T47D (cell line): ENCODE measurements around the gene ADRM1.

Experiments
- DNase-seq, 2 experiments: peaks; one replicate each; pipeline versions ENCODE4 v3.0.0 to v3.0.0-alpha.2; 2011 to 2012; ENCODE audit warnings: low read depth in 1 of 2, low spot score in 1 of 2
- JUND ChIP-seq: IDR thresholded peaks from 2 replicates; pipeline ENCODE4 v1.6.1; 2012; ENCODE audit warnings: low read depth
- in situ Hi-C: cut with HindIII; loops from 2 replicates; pipeline ENCODE4 v1.10.0; 2016; ENCODE audit warnings: low sequenced_read_pairs, low pct_unique_long_range_greater_than_20kb

Gene ADRM1

DNA sequence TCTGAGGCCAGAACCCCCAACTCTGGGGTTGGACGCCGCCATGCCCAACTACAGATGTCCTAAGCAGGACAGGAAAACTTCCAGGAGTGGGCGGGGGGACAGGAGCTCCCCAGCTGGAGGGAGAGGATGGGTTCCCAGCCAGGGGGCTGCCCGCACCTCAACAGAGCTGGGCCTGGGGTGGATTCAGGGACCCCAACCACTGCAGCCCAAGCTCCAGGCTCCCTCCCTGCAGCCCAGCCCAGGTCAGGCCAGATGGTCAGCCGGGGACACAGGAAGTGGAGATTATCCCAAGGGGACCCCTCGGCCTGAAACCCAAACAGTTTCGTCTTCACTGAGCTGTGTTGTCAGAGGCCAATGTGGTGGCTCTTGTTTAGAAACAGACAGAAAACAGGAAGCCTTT is 54.9 kb downstream of the ADRM1 start:
- DNase-seq = no peak
- in situ Hi-C loops = no loop called here
- no peak for TF ChIP-seq JUND
